ENCODE data around the gene ADAMTSL3. TPM values are rescaled to one million over a fixed set of nuclear protein-coding genes. Genes with fewer than 3 reads are reported as not detected.

Gene ADAMTSL3
- total RNA-seq, 1 donor from 2014 or later: 6.0 TPM

- DNase-seq: no peak
Measured at GRCh38 chr15:83708328-83708727, 54.4 kb downstream of the ADAMTSL3 start.

GRCh38 chr15:83709241-83709640, 55.3 kb downstream of the ADAMTSL3 start:
- DNase-seq: no peak

GRCh38 chr15:83709811-83710210, 55.9 kb downstream of the ADAMTSL3 start:
- no peak for DNase-seq

GRCh38 chr15:83710452-83710851, 56.5 kb downstream of the ADAMTSL3 start:
- DNase-seq: no peak

GRCh38 chr15:83711236-83711635, 57.3 kb downstream of the ADAMTSL3 start:
- DNase-seq: no peak

GRCh38 chr15:83713242-83713641, 59.3 kb downstream of the ADAMTSL3 start:
- no peak for DNase-seq

- DNase-seq: no peak
Measured at GRCh38 chr15:83714939-83715628, 61.2 kb downstream of the ADAMTSL3 start.

- DNase-seq: no peak
Measured at GRCh38 chr15:83716605-83717004, 62.7 kb downstream of the ADAMTSL3 start.

- DNase-seq: no peak
Measured at GRCh38 chr15:83717010-83717409, 63.1 kb downstream of the ADAMTSL3 start.

- DNase-seq: no peak
Measured at GRCh38 chr15:83720468-83720867, 66.5 kb downstream of the ADAMTSL3 start.

GRCh38 chr15:83721031-83721430, 67.1 kb downstream of the ADAMTSL3 start:
- no peak for DNase-seq

GRCh38 chr15:83721981-83722380, 68.1 kb downstream of the ADAMTSL3 start:
- DNase-seq: no peak

GRCh38 chr15:83723216-83723615, 69.3 kb downstream of the ADAMTSL3 start:
- no peak for DNase-seq

GRCh38 chr15:83732196-83732595, 78.3 kb downstream of the ADAMTSL3 start:
- DNase-seq: no peak

- no peak for DNase-seq
Measured at GRCh38 chr15:83732770-83733169, 78.8 kb downstream of the ADAMTSL3 start.

- DNase-seq: no peak
Measured at GRCh38 chr15:83733206-83733605, 79.3 kb downstream of the ADAMTSL3 start.

- no peak for DNase-seq
Measured at GRCh38 chr15:83733691-83734090, 79.8 kb downstream of the ADAMTSL3 start.

GRCh38 chr15:83734487-83734886, 80.6 kb downstream of the ADAMTSL3 start:
- DNase-seq: no peak

- no peak for DNase-seq
Measured at GRCh38 chr15:83739629-83740028, 85.7 kb downstream of the ADAMTSL3 start.

- DNase-seq: no peak
Measured at GRCh38 chr15:83745771-83746170, 91.8 kb downstream of the ADAMTSL3 start.

GRCh38 chr15:83746231-83746630, 92.3 kb downstream of the ADAMTSL3 start:
- DNase-seq: no peak

GRCh38 chr15:83747050-83747717, 93.3 kb downstream of the ADAMTSL3 start:
- no peak for DNase-seq

- no peak for DNase-seq
Measured at GRCh38 chr15:83747718-83748110, 93.8 kb downstream of the ADAMTSL3 start.

GRCh38 chr15:83753872-83754493, 100.1 kb downstream of the ADAMTSL3 start:
- DNase-seq: no peak

Measured in dermis blood vessel endothelial cell (primary cell).